ENCODE results near the gene SPTBN1. TPM values are rescaled to one million over a fixed set of nuclear protein-coding genes. Genes with fewer than 3 reads are reported as not detected.

The SPTBN1 gene
- total RNA-seq, 6 experiments from 2014 or later: 128 to 169 (median 159) TPM

- no peak for DNase-seq
- no peak overlapping the region for H3K27ac Mint-ChIP-seq
- H3K36me3 Mint-ChIP-seq (ENCODE audit: low read depth): peaks cover 13% of the 10 kb centered on the region
- no peak overlapping the region for H3K4me3 Mint-ChIP-seq
- peaks cover 25% of the 10 kb centered on the region for H3K4me1 Mint-ChIP-seq (ENCODE audit: low read depth)
- no peaks in the 10 kb centered on the region for H3K9me3 Mint-ChIP-seq
- peaks cover 3% of the 10 kb centered on the region for H3K27me3 Mint-ChIP-seq (ENCODE audit: insufficient read depth)
- no peak for TF ChIP-seq CTCF (IDR thresholded peaks at IDR 0.05)
Observed at GRCh38 chr2:54546923-54547720, 91.0 kb downstream of the SPTBN1 start.

- Mint-ChIP-seq H3K36me3 (ENCODE audit: low read depth) (peaks cover 4% of the 10 kb centered on the region), H3K27me3 (ENCODE audit: insufficient read depth) (peaks cover 3% of the 10 kb centered on the region; the same call in 1 of the 2 replicates), H3K4me3 (no peak overlapping the region), H3K4me1 (ENCODE audit: low read depth) (peaks cover 19% of the 10 kb centered on the region), H3K27ac (no peak overlapping the region), H3K9me3 (no peaks in the 10 kb centered on the region)
- no peak for TF ChIP-seq CTCF (IDR thresholded peaks at IDR 0.05)
- DNase-seq: no peak
Observed at GRCh38 chr2:54549430-54549829, 93.3 kb downstream of the SPTBN1 start.

GRCh38 chr2:54549917-54550518, 93.9 kb downstream of the SPTBN1 start:
- TF ChIP-seq CTCF (IDR thresholded peaks at IDR 0.05): no peak
- Mint-ChIP-seq H3K27ac (no peak overlapping the region), H3K36me3 (ENCODE audit: low read depth) (peaks cover 6% of the 10 kb centered on the region)

GRCh38 chr2:54550547-54550946, 94.4 kb downstream of the SPTBN1 start:
- H3K36me3 Mint-ChIP-seq (ENCODE audit: low read depth): peaks cover 11% of the 10 kb centered on the region
- no peak overlapping the region for H3K27ac Mint-ChIP-seq
- H3K4me1 Mint-ChIP-seq (ENCODE audit: low read depth): peaks cover 28% of the 10 kb centered on the region
- H3K9me3 Mint-ChIP-seq: no peaks in the 10 kb centered on the region
- DNase-seq: no peak
- no peak for TF ChIP-seq CTCF (IDR thresholded peaks at IDR 0.05)
- H3K27me3 Mint-ChIP-seq (ENCODE audit: insufficient read depth): peaks cover 3% of the 10 kb centered on the region
- no peak overlapping the region for H3K4me3 Mint-ChIP-seq

More at GRCh38 chr2:54549917-54550518, 93.9 kb downstream of the SPTBN1 start:
- no peaks in the 10 kb centered on the region for H3K9me3 Mint-ChIP-seq
- DNase-seq: no peak
- H3K4me3 Mint-ChIP-seq: no peak overlapping the region
- H3K27me3 Mint-ChIP-seq (ENCODE audit: insufficient read depth): peaks cover 3% of the 10 kb centered on the region
- H3K4me1 Mint-ChIP-seq (ENCODE audit: low read depth): peaks cover 25% of the 10 kb centered on the region

- H3K9me3 Mint-ChIP-seq: no peaks in the 10 kb centered on the region
- peaks cover 12% of the 10 kb centered on the region for H3K36me3 Mint-ChIP-seq (ENCODE audit: low read depth)
- H3K27me3 Mint-ChIP-seq (ENCODE audit: insufficient read depth): peaks cover 5% of the 10 kb centered on the region
- TF ChIP-seq CTCF (IDR thresholded peaks at IDR 0.05): no peak
- no peak for DNase-seq
- H3K4me3 Mint-ChIP-seq: no peak overlapping the region
- peaks cover 28% of the 10 kb centered on the region for H3K4me1 Mint-ChIP-seq (ENCODE audit: low read depth)
- H3K27ac Mint-ChIP-seq: no peak overlapping the region
Observed at GRCh38 chr2:54551123-54551756, 95.1 kb downstream of the SPTBN1 start.
